ENCODE data around the gene IFNG.

IFNG gene

DNA sequence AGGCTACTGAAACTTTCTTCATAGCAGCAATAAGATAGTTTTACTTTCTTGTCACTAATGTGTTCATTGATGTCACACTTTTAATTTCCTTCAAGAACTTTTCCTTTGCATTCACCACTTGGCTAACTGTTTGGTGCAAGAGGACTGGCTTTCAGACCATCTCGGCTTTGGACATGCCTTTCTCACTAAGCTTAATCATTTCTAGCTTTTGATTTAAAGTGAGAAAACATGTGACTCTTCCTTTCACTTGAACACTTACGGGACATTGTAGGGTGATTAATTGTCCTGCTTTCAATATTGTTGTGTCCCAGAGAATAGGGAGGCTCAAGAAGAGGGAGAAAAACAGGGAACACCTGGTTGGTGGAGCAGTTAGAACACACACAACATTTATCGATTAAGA lies 41.9 kb downstream of the IFNG start:
- DNase-seq (ENCODE audit: insufficient read length, low spot score) (no peak), FAIRE-seq (no peak)
- no peak for TF ChIP-seq POLR2A (IDR thresholded peaks at IDR 0.05; ENCODE audit: low read depth, low read length)

GRCh38 chr12:68115281-68115680 lies 44.3 kb downstream of the IFNG start:
- FAIRE-seq (no peak), DNase-seq (ENCODE audit: insufficient read length, low spot score) (no peak)
- TF ChIP-seq POLR2A (IDR thresholded peaks at IDR 0.05; ENCODE audit: low read depth, low read length): no peak

GRCh38 chr12:68114606-68115005 lies 44.9 kb downstream of the IFNG start:
- FAIRE-seq: no peak
- TF ChIP-seq POLR2A (IDR thresholded peaks at IDR 0.05; ENCODE audit: low read depth, low read length): no peak
- DNase-seq (ENCODE audit: insufficient read length, low spot score): no peak

GRCh38 chr12:68113644-68114043 lies 45.9 kb downstream of the IFNG start:
- DNase-seq (ENCODE audit: insufficient read length, low spot score) (no peak), FAIRE-seq (no peak)
- TF ChIP-seq POLR2A (IDR thresholded peaks at IDR 0.05; ENCODE audit: low read depth, low read length): no peak

- TF ChIP-seq POLR2A (IDR thresholded peaks at IDR 0.05; ENCODE audit: low read depth, low read length): no peak
- DNase-seq (ENCODE audit: insufficient read length, low spot score) (no peak), FAIRE-seq (no peak)
These were observed 47.5 kb downstream of the IFNG start for GRCh38 chr12:68111995-68112394.

DNA sequence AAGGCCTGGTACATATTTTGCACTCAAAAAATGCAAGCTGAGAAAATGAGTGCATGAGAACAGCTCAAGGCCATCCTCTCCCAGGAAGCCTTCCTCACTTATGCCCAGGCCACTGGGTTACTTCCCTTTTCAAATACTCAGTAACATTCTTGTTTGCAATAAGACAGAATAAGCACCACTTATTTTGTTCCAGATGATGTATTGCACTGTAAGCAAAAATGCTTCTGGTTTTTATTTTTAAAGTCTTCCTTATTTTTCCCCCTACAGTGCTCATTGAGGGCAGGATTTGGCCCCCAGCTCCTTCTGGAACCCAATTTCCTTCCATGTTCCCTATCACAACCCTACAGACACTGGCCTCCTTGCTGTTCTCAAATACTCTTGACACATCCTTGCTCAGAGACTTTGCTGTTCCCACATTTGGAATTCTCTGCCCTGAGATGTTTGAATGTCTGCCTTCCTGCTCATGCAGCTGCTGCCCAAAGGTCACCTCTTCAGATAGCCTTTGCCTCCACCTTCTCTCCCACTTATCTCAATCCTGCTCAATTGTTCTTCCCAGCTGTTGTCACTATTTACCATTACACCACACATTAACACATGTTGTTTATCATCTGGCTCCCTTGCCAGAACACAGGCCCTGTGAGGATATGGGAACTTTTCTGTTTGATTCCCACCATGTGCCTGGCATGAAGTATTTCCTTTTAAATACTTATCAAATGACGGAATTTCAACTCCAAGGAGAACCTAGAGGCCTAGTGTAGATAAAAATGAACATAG lies 49.9 kb downstream of the IFNG start:
- FAIRE-seq (no peak), DNase-seq (ENCODE audit: insufficient read length, low spot score) (no peak)
- no peak for TF ChIP-seq POLR2A (IDR thresholded peaks at IDR 0.05; ENCODE audit: low read depth, low read length)

GRCh38 chr12:68109001-68109400 lies 50.5 kb downstream of the IFNG start:
- DNase-seq (ENCODE audit: insufficient read length, low spot score): no peak
- no peak for TF ChIP-seq POLR2A (IDR thresholded peaks at IDR 0.05; ENCODE audit: low read depth, low read length)
- no peak for FAIRE-seq

- TF ChIP-seq POLR2A (IDR thresholded peaks at IDR 0.05; ENCODE audit: low read depth, low read length): no peak
- FAIRE-seq (no peak), DNase-seq (ENCODE audit: insufficient read length, low spot score) (no peak)
These were observed 52.9 kb downstream of the IFNG start for GRCh38 chr12:68106660-68107059.

GRCh38 chr12:68106160-68106559 lies 53.4 kb downstream of the IFNG start:
- no peak for TF ChIP-seq POLR2A (IDR thresholded peaks at IDR 0.05; ENCODE audit: low read depth, low read length)
- no peak for FAIRE-seq
- DNase-seq (ENCODE audit: insufficient read length, low spot score): no peak

Data from H54 (cell line).